GM04503 (cell line): Measurements from ENCODE around the gene TYW1B.
"Not testable (repeated sequence)": the region's sequence is repeated elsewhere in the genome, so short reads cannot be mapped to it uniquely, and the experiment has no call there.

Experiments
- DNase-seq: peaks from one replicate; pipeline ENCODE4 v3.0.0-alpha.2; 2012; ENCODE audit warnings: low read depth

The TYW1B gene

GRCh38 chr7:72555238-72555637 lies 272.8 kb downstream of the TYW1B start:
- DNase-seq, result not testable (repeated sequence)

- not testable (repeated sequence) for DNase-seq
Measured at GRCh38 chr7:72554401-72554800, 273.6 kb downstream of the TYW1B start.

- DNase-seq, result not testable (repeated sequence)
Measured at GRCh38 chr7:72550454-72550853, 277.5 kb downstream of the TYW1B start.

GRCh38 chr7:72546586-72547237 lies 281.3 kb downstream of the TYW1B start:
- not testable (repeated sequence) for DNase-seq

- DNase-seq, result not testable (repeated sequence)
Measured at GRCh38 chr7:72544531-72544930, 283.5 kb downstream of the TYW1B start.

GRCh38 chr7:72540923-72541322 lies 287.1 kb downstream of the TYW1B start:
- no peak for DNase-seq

- no peak for DNase-seq
Measured at GRCh38 chr7:72540106-72540611, 287.8 kb downstream of the TYW1B start.

GRCh38 chr7:72539702-72540101 lies 288.3 kb downstream of the TYW1B start:
- no peak for DNase-seq

- no peak for DNase-seq
Measured at GRCh38 chr7:72538856-72539255, 289.1 kb downstream of the TYW1B start.

- no peak for DNase-seq
Measured at GRCh38 chr7:72538147-72538546, 289.9 kb downstream of the TYW1B start.

GRCh38 chr7:72536038-72536437 lies 292.0 kb downstream of the TYW1B start:
- DNase-seq, result not testable (repeated sequence)

GRCh38 chr7:72531048-72531447 lies 297.0 kb downstream of the TYW1B start:
- not testable (repeated sequence) for DNase-seq
